GM18951 (cell line): ENCODE data around the gene SMC1B.
"Not testable (repeated sequence)": the region's sequence is repeated elsewhere in the genome, so short reads cannot be mapped to it uniquely, and the experiment has no call there.

ENCODE experiments used
- POLR2A ChIP-seq: IDR thresholded peaks from 4 replicates; pipeline ENCODE4 v1.6.1; 2011; ENCODE audit warnings: mild to moderate bottlenecking; ENCODE audit not compliant: insufficient read length, insufficient read depth; ENCODE audit errors: extremely low read depth
- in situ Hi-C: fragments of 300-500 bp; cut with MboI; formaldehyde crosslinking; loops from one replicate; pipeline ENCODE4 v1.12.0; 2022; ENCODE audit warnings: low sequenced_read_pairs, mixed read lengths, inconsistent platforms; ENCODE audit not compliant: unreplicated experiment

Gene SMC1B

GRCh38 chr22:45376703-45377102, 36.7 kb downstream of the SMC1B start:
- no peak for TF ChIP-seq POLR2A
- in situ Hi-C loops: no loop called here

DNA sequence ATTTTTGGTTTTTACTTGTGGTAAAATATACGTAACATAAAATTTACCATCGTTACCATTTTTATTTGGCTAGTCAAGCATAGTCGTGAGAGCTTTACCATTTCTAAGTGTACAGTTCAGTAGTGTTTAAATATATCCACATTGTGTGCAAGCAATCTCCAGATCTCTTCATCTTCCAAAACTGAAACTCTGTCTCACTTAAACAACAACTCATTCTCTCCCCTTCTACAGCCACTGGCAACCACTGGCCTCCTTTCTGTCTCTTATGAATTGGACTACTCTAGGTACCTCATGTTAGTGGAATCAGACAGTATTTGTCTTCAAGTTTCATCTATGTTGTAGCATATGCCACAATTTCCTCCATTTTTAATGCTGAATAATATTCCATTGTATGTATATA, 37.4 kb downstream of the SMC1B start:
- no peak for TF ChIP-seq POLR2A
- in situ Hi-C loops: no loop called here

GRCh38 chr22:45373592-45373991, 39.8 kb downstream of the SMC1B start:
- in situ Hi-C loops: not testable (repeated sequence)

GRCh38 chr22:45366713-45367112, 46.7 kb downstream of the SMC1B start:
- no peak for TF ChIP-seq POLR2A
- in situ Hi-C loops: no loop called here

DNA sequence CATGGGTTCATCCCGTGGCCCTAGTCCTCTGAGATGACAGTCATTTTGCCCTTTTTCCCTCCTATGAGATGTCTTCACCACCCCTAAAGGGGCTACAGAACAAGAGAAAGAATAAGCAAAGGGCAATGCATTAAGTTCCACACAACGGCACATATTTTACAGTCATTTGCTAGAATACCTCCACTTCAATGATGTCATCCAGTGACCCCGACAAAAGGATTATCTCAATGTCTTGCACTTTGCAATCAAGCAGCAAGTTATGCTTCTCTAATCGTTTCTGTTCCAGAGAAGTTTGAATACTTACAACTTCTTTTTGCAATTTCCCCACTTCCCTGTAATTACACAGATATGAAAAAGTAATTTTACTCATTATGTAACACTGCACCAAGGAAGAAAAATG, 53.8 kb downstream of the SMC1B start:
- no peak for TF ChIP-seq POLR2A
- in situ Hi-C loops: no loop called here

DNA sequence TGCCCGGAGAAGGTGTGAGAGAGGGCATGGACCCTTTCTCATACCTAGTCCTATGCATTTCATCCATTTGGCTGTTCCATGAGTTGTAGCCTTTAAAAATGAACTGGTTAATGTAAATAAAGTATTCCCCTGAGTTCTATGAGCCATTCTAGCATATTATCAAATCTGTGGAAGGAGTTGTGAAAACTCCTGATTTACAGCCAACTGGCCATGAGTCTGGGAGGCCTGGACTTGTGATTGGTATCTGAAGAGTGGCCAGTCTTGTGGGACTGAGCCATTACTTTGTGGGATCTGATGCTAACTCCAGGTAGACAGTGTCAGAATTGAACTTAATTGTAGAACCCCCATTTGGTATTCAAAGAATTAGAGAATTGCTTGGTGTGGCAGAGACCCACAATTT, 55.3 kb downstream of the SMC1B start:
- TF ChIP-seq POLR2A: no peak
- in situ Hi-C loops: no loop called here

DNA sequence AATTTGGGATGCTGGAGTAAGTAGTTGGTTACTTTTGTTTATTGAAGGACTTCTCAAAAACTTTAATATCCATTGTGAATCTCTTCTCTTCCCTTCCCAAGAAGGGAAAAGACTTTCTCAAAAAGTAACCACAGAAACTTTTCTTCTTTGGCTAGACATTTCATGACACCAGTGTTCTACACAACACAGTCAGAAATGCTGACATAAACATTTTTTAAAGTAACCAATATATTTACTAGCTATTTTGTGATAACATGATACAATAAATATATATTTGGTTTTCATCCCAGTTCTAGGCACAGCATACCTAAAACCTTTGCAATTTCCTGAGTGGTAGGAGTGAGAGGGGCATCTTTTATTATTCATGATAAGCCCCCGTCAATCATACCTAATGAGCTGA, 55.9 kb downstream of the SMC1B start:
- in situ Hi-C loops: no loop called here
- no peak for TF ChIP-seq POLR2A

- in situ Hi-C loops: no loop called here
Measured at GRCh38 chr22:45353786-45354185, 59.6 kb downstream of the SMC1B start.

GRCh38 chr22:45352757-45353156, 60.6 kb downstream of the SMC1B start:
- in situ Hi-C loops: not testable (repeated sequence)

More at GRCh38 chr22:45353786-45354185, 59.6 kb downstream of the SMC1B start:
- TF ChIP-seq POLR2A: no peak

DNA sequence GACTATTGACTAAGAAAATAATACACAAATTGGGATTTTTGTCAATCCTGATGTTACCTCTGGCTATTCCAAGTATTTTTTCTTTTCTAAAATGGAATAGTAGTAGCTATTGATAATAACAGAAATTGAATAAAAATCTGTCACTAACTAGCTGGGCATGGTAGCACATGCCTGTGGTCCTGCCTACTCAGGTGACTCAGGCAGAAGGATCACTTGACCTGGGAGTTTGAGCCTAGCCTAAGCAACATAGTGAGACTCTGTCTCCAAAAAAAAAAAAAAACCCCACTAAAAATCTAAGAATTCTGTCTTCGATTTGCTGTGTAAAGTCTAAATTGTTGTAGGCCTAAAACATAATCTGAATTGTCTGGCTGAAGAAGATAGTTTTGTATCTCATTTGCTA, 61.4 kb downstream of the SMC1B start:
- in situ Hi-C loops: no loop called here
- no peak for TF ChIP-seq POLR2A

DNA sequence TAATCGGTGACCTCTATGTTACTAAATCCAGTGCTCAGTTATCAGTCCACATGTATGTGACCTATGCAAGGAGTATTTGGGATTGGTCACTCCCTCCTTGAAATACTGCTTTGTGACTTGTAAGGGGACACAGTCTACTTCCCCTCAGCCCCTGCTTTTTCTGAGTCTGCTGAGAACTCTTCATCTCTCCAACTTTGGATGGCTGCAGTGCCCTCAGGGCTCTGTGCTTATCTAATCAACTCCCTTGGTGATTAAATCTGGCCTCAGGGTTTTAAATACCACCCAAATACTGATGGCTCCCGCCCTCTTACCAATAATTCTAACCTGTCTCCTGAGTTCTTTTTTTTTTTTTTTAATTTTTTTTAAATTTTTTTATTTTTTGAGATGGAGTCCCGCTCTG, 63.5 kb downstream of the SMC1B start:
- in situ Hi-C loops: no loop called here

GRCh38 chr22:45344334-45344733, 69.1 kb downstream of the SMC1B start:
- TF ChIP-seq POLR2A: no peak
- in situ Hi-C loops: no loop called here

More for the DNA sequence above, 63.5 kb downstream of the SMC1B start:
- TF ChIP-seq POLR2A: no peak

- in situ Hi-C loops: no loop called here
- no peak for TF ChIP-seq POLR2A
Measured at GRCh38 chr22:45343143-45343542, 70.3 kb downstream of the SMC1B start.

DNA sequence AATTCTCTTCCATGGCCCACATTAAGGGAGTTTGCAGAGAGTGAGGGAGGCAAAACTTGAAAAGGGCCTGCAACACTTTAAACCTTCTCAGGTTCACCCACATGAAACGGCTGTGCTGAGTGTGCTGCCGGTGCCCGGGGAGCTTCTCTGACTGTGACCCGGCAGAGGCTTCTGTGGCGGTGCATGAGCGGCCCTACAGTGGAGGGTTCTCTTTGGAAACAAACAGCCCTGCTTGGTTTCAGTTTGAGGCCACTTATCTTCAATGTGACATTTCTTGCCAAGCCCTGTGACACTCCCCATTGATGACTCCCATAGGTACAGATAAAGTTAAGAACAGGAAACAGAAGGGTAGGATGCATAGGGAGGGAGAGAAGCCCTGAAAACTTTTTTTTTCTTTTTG, 71.9 kb downstream of the SMC1B start:
- in situ Hi-C loops: no loop called here
- no peak for TF ChIP-seq POLR2A

GRCh38 chr22:45340323-45340722, 73.1 kb downstream of the SMC1B start:
- in situ Hi-C loops: no loop called here
- TF ChIP-seq POLR2A: no peak
